ENCODE measurements around the gene SPACDR. TPM values are rescaled to one million over a fixed set of nuclear protein-coding genes. Genes with fewer than 3 reads are reported as not detected.

SPACDR gene
- total and polyA plus RNA-seq, 2 experiments from 2014 or later, result 0.42 to 0.52 TPM

DNA sequence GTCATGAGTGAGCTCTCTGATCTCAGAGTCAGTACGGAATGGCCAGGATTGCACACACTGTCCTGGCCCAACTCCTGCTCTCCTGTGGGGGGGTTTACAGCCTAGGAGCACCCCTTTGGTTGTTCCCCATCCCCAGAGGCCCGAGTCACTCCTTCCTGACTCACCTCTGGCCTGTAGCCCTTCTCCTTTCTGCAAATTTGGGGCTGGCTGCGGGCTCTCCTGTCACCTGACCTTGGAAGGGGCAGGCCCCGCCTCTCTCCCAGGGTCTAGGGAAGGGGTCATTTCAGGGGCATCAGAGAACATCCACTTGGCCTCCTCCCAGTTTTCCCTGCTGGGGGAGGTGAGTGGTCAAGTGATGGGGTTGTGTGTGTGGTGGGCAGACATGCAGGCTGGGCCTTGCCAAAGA lies 21.4 kb upstream of the SPACDR start:
- TF ChIP-seq, protein P1, sequence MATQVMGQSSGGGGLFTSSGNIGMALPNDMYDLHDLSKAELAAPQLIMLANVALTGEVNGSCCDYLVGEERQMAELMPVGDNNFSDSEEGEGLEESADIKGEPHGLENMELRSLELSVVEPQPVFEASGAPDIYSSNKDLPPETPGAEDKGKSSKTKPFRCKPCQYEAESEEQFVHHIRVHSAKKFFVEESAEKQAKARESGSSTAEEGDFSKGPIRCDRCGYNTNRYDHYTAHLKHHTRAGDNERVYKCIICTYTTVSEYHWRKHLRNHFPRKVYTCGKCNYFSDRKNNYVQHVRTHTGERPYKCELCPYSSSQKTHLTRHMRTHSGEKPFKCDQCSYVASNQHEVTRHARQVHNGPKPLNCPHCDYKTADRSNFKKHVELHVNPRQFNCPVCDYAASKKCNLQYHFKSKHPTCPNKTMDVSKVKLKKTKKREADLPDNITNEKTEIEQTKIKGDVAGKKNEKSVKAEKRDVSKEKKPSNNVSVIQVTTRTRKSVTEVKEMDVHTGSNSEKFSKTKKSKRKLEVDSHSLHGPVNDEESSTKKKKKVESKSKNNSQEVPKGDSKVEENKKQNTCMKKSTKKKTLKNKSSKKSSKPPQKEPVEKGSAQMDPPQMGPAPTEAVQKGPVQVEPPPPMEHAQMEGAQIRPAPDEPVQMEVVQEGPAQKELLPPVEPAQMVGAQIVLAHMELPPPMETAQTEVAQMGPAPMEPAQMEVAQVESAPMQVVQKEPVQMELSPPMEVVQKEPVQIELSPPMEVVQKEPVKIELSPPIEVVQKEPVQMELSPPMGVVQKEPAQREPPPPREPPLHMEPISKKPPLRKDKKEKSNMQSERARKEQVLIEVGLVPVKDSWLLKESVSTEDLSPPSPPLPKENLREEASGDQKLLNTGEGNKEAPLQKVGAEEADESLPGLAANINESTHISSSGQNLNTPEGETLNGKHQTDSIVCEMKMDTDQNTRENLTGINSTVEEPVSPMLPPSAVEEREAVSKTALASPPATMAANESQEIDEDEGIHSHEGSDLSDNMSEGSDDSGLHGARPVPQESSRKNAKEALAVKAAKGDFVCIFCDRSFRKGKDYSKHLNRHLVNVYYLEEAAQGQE (IDR thresholded peaks at IDR 0.05; ENCODE audit: unreplicated experiment), result no peak
- TF ChIP-seq ZNF331 (CRISPR knock-in tag; IDR thresholded peaks at IDR 0.05; ENCODE audit: low read depth) (no peak), CREB1 (CRISPR knock-in tag; IDR thresholded peaks at IDR 0.05; ENCODE audit: low read depth) (no peak), JUNB (IDR thresholded peaks at IDR 0.05; ENCODE audit: unreplicated experiment) (no peak)
- TF ChIP-seq, protein P2, sequence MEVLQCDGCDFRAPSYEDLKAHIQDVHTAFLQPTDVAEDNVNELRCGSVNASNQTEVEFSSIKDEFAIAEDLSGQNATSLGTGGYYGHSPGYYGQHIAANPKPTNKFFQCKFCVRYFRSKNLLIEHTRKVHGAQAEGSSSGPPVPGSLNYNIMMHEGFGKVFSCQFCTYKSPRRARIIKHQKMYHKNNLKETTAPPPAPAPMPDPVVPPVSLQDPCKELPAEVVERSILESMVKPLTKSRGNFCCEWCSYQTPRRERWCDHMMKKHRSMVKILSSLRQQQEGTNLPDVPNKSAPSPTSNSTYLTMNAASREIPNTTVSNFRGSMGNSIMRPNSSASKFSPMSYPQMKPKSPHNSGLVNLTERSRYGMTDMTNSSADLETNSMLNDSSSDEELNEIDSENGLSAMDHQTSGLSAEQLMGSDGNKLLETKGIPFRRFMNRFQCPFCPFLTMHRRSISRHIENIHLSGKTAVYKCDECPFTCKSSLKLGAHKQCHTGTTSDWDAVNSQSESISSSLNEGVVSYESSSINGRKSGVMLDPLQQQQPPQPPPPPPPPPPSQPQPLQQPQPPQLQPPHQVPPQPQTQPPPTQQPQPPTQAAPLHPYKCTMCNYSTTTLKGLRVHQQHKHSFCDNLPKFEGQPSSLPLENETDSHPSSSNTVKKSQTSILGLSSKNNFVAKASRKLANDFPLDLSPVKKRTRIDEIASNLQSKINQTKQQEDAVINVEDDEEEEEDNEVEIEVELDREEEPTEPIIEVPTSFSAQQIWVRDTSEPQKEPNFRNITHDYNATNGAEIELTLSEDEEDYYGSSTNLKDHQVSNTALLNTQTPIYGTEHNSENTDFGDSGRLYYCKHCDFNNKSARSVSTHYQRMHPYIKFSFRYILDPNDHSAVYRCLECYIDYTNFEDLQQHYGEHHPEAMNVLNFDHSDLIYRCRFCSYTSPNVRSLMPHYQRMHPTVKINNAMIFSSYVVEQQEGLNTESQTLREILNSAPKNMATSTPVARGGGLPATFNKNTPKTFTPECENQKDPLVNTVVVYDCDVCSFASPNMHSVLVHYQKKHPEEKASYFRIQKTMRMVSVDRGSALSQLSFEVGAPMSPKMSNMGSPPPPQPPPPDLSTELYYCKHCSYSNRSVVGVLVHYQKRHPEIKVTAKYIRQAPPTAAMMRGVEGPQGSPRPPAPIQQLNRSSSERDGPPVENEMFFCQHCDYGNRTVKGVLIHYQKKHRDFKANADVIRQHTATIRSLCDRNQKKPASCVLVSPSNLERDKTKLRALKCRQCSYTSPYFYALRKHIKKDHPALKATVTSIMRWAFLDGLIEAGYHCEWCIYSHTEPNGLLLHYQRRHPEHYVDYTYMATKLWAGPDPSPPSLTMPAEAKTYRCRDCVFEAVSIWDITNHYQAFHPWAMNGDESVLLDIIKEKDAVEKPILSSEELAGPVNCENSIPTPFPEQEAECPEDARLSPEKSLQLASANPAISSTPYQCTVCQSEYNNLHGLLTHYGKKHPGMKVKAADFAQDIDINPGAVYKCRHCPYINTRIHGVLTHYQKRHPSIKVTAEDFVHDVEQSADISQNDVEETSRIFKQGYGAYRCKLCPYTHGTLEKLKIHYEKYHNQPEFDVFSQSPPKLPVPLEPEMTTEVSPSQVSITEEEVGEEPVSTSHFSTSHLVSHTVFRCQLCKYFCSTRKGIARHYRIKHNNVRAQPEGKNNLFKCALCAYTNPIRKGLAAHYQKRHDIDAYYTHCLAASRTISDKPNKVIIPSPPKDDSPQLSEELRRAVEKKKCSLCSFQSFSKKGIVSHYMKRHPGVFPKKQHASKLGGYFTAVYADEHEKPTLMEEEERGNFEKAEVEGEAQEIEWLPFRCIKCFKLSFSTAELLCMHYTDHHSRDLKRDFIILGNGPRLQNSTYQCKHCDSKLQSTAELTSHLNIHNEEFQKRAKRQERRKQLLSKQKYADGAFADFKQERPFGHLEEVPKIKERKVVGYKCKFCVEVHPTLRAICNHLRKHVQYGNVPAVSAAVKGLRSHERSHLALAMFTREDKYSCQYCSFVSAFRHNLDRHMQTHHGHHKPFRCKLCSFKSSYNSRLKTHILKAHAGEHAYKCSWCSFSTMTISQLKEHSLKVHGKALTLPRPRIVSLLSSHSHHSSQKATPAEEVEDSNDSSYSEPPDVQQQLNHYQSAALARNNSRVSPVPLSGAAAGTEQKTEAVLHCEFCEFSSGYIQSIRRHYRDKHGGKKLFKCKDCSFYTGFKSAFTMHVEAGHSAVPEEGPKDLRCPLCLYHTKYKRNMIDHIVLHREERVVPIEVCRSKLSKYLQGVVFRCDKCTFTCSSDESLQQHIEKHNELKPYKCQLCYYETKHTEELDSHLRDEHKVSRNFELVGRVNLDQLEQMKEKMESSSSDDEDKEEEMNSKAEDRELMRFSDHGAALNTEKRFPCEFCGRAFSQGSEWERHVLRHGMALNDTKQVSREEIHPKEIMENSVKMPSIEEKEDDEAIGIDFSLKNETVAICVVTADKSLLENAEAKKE (CRISPR knock-in tag; IDR thresholded peaks at IDR 0.05), result no peak
- H3F3A ChIP-seq (replicated peaks; ENCODE audit: low read depth), result peaks cover 2% of the 10 kb centered on the region; the same call in 1 of the 2 replicates
- no peaks in the 10 kb centered on the region; the same call in 2 of the 3 replicates for H3K36me3 Mint-ChIP-seq (ENCODE audit: low read depth)
- ATAC-seq, result no peak
- peaks cover 22% of the 10 kb centered on the region for H3K4me1 ChIP-seq (ENCODE audit: insufficient read depth)
- no peak overlapping the region for H3K27ac ChIP-seq (ENCODE audit: low read depth)
- H3K4me2 ChIP-seq, result no peak overlapping the region
- no peak overlapping the region for H3K4me3 ChIP-seq
- no peaks in the 10 kb centered on the region; the same call in 2 of the 3 replicates for H3K9me3 Mint-ChIP-seq
- H2AFZ ChIP-seq, result no peak overlapping the region
- H3K27me3 Mint-ChIP-seq (ENCODE audit: insufficient read depth, low read depth, poor library complexity), result peaks cover 18% of the 10 kb centered on the region
- peak overlapping the region; percentile 42; the same call in 2 of the 3 replicates for H3K4me3 Mint-ChIP-seq
- no peak for DNase-seq (ENCODE audit: low spot score)
- H3K27me3 ChIP-seq (ENCODE audit: insufficient read depth), result no peaks in the 10 kb centered on the region
- H3K9me2 ChIP-seq (ENCODE audit: insufficient read depth), result no peaks in the 10 kb centered on the region
- no peaks in the 10 kb centered on the region for H3K79me2 ChIP-seq (replicated peaks; ENCODE audit: insufficient read depth)
- no peaks in the 10 kb centered on the region for H3K36me3 ChIP-seq (ENCODE audit: insufficient read depth)
- peaks cover 37% of the 10 kb centered on the region for H3K4me1 Mint-ChIP-seq
- no peaks in the 10 kb centered on the region for H4K20me1 ChIP-seq (replicated peaks; ENCODE audit: insufficient read depth)
- peak overlapping the region; percentile 62; the same call in 1 of the 2 replicates for H3K27ac Mint-ChIP-seq

All from GM23338 (cell line).